Adrenal gland (tissue), 12 donors: ENCODE measurements around the gene SMC1B. TPM values are rescaled to one million over a fixed set of nuclear protein-coding genes. Genes with fewer than 3 reads are reported as not detected.
A peak's percentile ranks its signal among the peaks of the same experiment; 100 is the strongest.

Source experiments
- DNase-seq, 7 donors: peaks; one replicate each; pipeline ENCODE4 v3.0.0-alpha.2; 2019 to 2020
- H3K27ac ChIP-seq, 5 donors: fragments of 200-600 bp; sonication (generic) in 4 of 5; 1 replicate in 3 of 5; 2 replicates in 2 of 5; pipeline versions ENCODE4 v1.5.1 to v1.8.0; 2016 to 2020; ENCODE audit warnings: mild to moderate bottlenecking in 1 of 5
- H3K27me3 ChIP-seq: fragments of 200-600 bp; 2 replicates; pipeline ENCODE4 v1.8.0; 2021
- H3K36me3 ChIP-seq, 2 donors: fragments of 200-600 bp; replicated peaks in 1 of 2; 1 replicate in 1 of 2; 2 replicates in 1 of 2; pipeline versions ENCODE4 v1.5.1 to v1.8.0; 2018 to 2022
- H3K4me1 ChIP-seq, 2 donors: fragments of 200-600 bp; replicated peaks in 1 of 2; 1 replicate in 1 of 2; 2 replicates in 1 of 2; pipeline versions ENCODE4 v1.5.1 to v1.8.0; 2018 to 2021
- H3K4me3 ChIP-seq, 4 donors: fragments of 200-600 bp; sonication (generic) in 3 of 4; one replicate each; pipeline ENCODE4 v1.5.1; 2016 to 2018
- H3K9me3 ChIP-seq, 3 donors: fragments of 200-600 bp; sonication (generic) in 1 of 3; replicated peaks in 1 of 3; 1 replicate in 2 of 3; 2 replicates in 1 of 3; pipeline versions ENCODE4 v1.5.1 to v1.8.0; 2016 to 2021
- POLR2A ChIP-seq, 2 donors: fragments of 450-650 bp; IDR thresholded peaks; one replicate each; pipeline ENCODE4 v1.6.1; 2017; ENCODE audit warnings: antibody characterized with exemption in 2 of 2, mild to moderate bottlenecking in 2 of 2, moderate library complexity in 1 of 2
- WGBS, 4 donors: extraction: QIAGEN DNeasy Blood & Tissue Kit in 2 of 4; methylation state at CpG; one replicate each; pipeline versions ENCODE4 v1.1.5 to v1.1.7; 2013 to 2017; 5-methylcytosine and 5-hydroxymethylcytosine counted together
- intact Hi-C, 2 donors: fragments of 100-400 bp; cut with DNase I; formaldehyde crosslinking; loops; one replicate each; pipeline versions ENCODE4 v1.14.1 to v1.15.0; 2022 to 2023
- polyA plus RNA-seq, 3 donors: library from polyadenylated mRNA; stranded (reverse); fragments of 200-250 nt in 2 of 3; fragments of 350-450 nt in 1 of 3; fragmentation: Illumina TruSeq in 1 of 3; extraction: RNeasy Lipid Tissue Mini Kit (QIAGEN cat#74804) in 1 of 3; gene quantifications; one replicate each; pipeline ENCODE4 v1.2.3, GENCODE V29; 2013 to 2014
- total RNA-seq, 9 donors: library from RNA; depleted of rRNA in 4 of 9; stranded (reverse); fragments of >200 nt in 4 of 9; fragments of 120-200 nt in 1 of 9; fragmentation: NEBNext Ultra II Directional in 1 of 9; extraction: Animal tissue kit (Norgen Biotek cat#: 25700) in 1 of 9; gene quantifications; one replicate each; pipeline versions ENCODE4 v1.1.0 to v1.2.4, GENCODE V29; 2013 to 2023
- TF ChIP-seq, protein P1 (sequence below), 6 experiments: fragments of 450-650 bp in 4 of 6; fragments of 200-600 bp in 2 of 6; sonication (generic) in 1 of 6; IDR thresholded peaks; 1 replicate in 5 of 6; 2 replicates in 1 of 6; pipeline versions ENCODE4 v1.5.1 to v1.8.0; 2016 to 2021; ENCODE audit warnings: antibody characterized with exemption in 6 of 6, mild to moderate bottlenecking in 2 of 6, moderate library complexity in 1 of 6
- donor health status: healthy with polysubstance abuse.
- donor health status: Bipolar disorder and iron deficiency.
- donor health status: DM: yes; HTN: yes; CAD: no.
- donor health status: DM: no; HTN: no; CAD: no.
- donor health status: DM: no; HTN: no; CAD: no.
- donor health status: DM: yes; HTN: yes; CAD: no.

Gene SMC1B
- total and polyA plus RNA-seq, 12 donors = 0.06 TPM; not detected in 11

DNA sequence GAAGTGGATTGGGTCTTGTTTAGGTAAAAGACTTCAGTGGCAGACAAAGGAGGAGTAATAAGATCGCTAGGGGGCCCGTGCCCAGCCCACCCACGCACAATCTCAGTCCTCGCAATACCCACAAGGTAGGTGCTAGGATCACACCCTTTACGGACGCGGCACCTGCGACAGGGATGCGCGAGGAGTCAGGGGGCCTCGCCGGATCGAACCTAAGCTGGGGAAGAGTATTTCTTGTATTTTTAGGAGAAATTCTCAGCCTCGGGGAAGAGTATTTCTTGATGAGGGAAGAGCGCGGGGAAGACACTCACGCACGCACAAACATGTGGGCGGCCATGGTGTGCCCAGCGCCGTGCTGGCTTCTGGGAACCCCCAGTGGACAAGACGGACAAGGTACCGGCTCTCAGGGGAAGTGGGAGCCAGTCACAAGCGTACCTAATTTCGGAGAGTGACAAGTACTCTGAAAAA lies 104.4 kb downstream of the SMC1B start:
- peak in 2 of 7 donors; percentile 40 to 58 for DNase-seq
- intact Hi-C loops = no loop called here
- Histone ChIP-seq H3K4me3 (peak overlapping the region in 2 of 4 donors; percentile 46 to 95), H3K9me3 (no peaks in the 10 kb centered on the region), H3K4me1 (peaks cover 7 to 16% of the 10 kb centered on the region in 2 donors), H3K36me3 (no peaks in the 10 kb centered on the region), H3K27me3 (no peaks in the 10 kb centered on the region), H3K27ac (peak overlapping the region in 3 of 5 donors; percentile 20 to 77 (median 52))
- TF ChIP-seq, protein P1, sequence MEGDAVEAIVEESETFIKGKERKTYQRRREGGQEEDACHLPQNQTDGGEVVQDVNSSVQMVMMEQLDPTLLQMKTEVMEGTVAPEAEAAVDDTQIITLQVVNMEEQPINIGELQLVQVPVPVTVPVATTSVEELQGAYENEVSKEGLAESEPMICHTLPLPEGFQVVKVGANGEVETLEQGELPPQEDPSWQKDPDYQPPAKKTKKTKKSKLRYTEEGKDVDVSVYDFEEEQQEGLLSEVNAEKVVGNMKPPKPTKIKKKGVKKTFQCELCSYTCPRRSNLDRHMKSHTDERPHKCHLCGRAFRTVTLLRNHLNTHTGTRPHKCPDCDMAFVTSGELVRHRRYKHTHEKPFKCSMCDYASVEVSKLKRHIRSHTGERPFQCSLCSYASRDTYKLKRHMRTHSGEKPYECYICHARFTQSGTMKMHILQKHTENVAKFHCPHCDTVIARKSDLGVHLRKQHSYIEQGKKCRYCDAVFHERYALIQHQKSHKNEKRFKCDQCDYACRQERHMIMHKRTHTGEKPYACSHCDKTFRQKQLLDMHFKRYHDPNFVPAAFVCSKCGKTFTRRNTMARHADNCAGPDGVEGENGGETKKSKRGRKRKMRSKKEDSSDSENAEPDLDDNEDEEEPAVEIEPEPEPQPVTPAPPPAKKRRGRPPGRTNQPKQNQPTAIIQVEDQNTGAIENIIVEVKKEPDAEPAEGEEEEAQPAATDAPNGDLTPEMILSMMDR (IDR thresholded peaks at IDR 0.05) = no peak
- no peak for TF ChIP-seq POLR2A (IDR thresholded peaks at IDR 0.05)
- WGBS, 4 donors = 51 to 65% (median 53%) methylated on average over 25 of the region's 25 CpGs

DNA sequence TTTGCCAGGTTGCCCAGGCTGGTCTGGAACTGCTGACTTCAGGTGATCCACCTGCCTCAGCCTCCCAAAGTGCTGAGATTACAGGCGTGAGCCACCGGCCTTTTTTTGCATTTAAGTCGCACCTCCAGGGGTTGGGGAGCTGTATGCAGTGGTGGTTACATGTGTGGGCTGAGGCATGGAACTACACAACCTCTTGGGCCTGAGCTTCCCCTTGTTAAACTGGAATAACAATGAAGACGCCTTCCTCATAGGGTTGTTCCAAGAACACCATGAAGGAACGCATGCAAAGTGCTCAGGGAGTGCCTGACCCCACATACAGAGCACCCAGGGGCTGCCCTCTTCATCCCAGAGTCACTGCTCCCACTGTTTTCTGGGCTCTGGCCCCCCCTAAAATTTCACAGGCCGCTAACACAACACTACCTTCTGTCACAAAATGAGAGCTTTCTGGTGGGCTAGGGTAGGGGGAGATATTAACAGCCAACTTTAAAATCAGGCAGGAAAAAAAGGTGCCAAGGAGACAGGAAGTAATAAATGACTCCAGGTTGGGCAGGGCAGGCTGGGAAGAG lies 104.9 kb downstream of the SMC1B start:
- no peak for TF ChIP-seq POLR2A (IDR thresholded peaks at IDR 0.05)
- no peak overlapping the region for H3K4me3 ChIP-seq
- no peak for DNase-seq
- H3K9me3 ChIP-seq = no peaks in the 10 kb centered on the region
- H3K27ac ChIP-seq = no peak overlapping the region
- no peaks in the 10 kb centered on the region for H3K36me3 ChIP-seq
- intact Hi-C loops = no loop called here
- H3K27me3 ChIP-seq = no peaks in the 10 kb centered on the region
- peaks cover 7 to 16% of the 10 kb centered on the region in 2 donors for H3K4me1 ChIP-seq
- WGBS, 4 donors = 83 to 98% (median 85%) methylated on average over 6 of the region's 6 CpGs

GRCh38 chr22:45306139-45306538 lies 107.3 kb downstream of the SMC1B start:
- intact Hi-C loops = no loop called here
- 87 to 96% (median 91%) methylated on average over 8 to 9 of the region's 9 CpGs for WGBS, 4 donors
- TF ChIP-seq, protein P1 (IDR thresholded peaks at IDR 0.05) = no peak
- no peak for TF ChIP-seq POLR2A (IDR thresholded peaks at IDR 0.05)
- H3K4me1 ChIP-seq = peaks cover 7 to 13% of the 10 kb centered on the region in 2 donors
- H3K36me3 ChIP-seq = no peaks in the 10 kb centered on the region
- no peaks in the 10 kb centered on the region for H3K9me3 ChIP-seq
- no peaks in the 10 kb centered on the region for H3K27me3 ChIP-seq
- DNase-seq = no peak
- no peak overlapping the region for H3K4me3 ChIP-seq
- no peak overlapping the region for H3K27ac ChIP-seq

GRCh38 chr22:45305456-45306075 lies 107.8 kb downstream of the SMC1B start:
- Histone ChIP-seq H3K9me3 (no peaks in the 10 kb centered on the region), H3K4me3 (no peak overlapping the region), H3K27me3 (no peaks in the 10 kb centered on the region), H3K4me1 (peaks cover 5 to 7% of the 10 kb centered on the region in 2 donors), H3K27ac (no peak overlapping the region), H3K36me3 (no peaks in the 10 kb centered on the region)
- intact Hi-C loops = no loop called here
- WGBS, 4 donors = 73 to 81% (median 75%) methylated on average over 6 of the region's 6 CpGs
- DNase-seq = no peak
- TF ChIP-seq POLR2A (IDR thresholded peaks at IDR 0.05) = no peak
- TF ChIP-seq, protein P1 (IDR thresholded peaks at IDR 0.05) = no peak
